GM12891 (cell line): ENCODE data around the gene RNF144A.

ENCODE experiments used
- PAX5 ChIP-seq: IDR thresholded peaks from 2 replicates; pipeline ENCODE4 v1.6.1; 2011; ENCODE audit warnings: low read length, moderate library complexity, mild to moderate bottlenecking; ENCODE audit not compliant: insufficient read depth, severe bottlenecking
- POLR2A ChIP-seq: IDR thresholded peaks from 2 replicates; pipeline ENCODE4 v1.6.1; 2011; ENCODE audit warnings: low read depth, low read length, control low read depth
- POLR2AphosphoS5 ChIP-seq: IDR thresholded peaks from 2 replicates; pipeline ENCODE4 v1.6.1; 2011; ENCODE audit warnings: low read depth, low read length, control low read depth
- POU2F2 ChIP-seq: IDR thresholded peaks from 2 replicates; pipeline ENCODE4 v1.6.1; 2011; ENCODE audit warnings: low read depth, mild to moderate bottlenecking, control low read depth, low read length, moderate library complexity
- SPI1 ChIP-seq: IDR thresholded peaks from 2 replicates; pipeline ENCODE4 v1.6.1; 2011; ENCODE audit warnings: low read depth, low read length, control low read depth
- TAF1 ChIP-seq: IDR thresholded peaks from 2 replicates; pipeline ENCODE4 v1.6.1; 2011; ENCODE audit warnings: low read depth, low read length, control low read depth

- no peak for TF ChIP-seq POLR2AphosphoS5
- no peak for TF ChIP-seq POLR2A
- no peak for TF ChIP-seq TAF1
- TF ChIP-seq SPI1 = no peak; the same call in 1 of the 2 replicates
- TF ChIP-seq POU2F2 = no peak
- no peak for TF ChIP-seq PAX5
These were observed 90.9 kb downstream of the RNF144A start for GRCh38 chr2:7007846-7008741.
